Measurements from ENCODE around the gene MRRF. TPM values are rescaled to one million over a fixed set of nuclear protein-coding genes. Genes with fewer than 3 reads are reported as not detected.

MRRF gene
- total RNA-seq, 1 donor from 2014 or later = 27.4 TPM

Small RNAs within 50 kb of the gene (small RNA-seq; reads per million reads assigned to genes)
- not detected for gene AL162424.1 (ENCODE audit: low replicate concordance)

Other genes starting within 250 kb of the MRRF start
- gene TTLL11, start 171.6 kb upstream of the MRRF start, total RNA-seq = 6.7 TPM
- 27.1 TPM for gene NDUFA8, start 105.1 kb upstream of the MRRF start, total RNA-seq
- gene MORN5, start 105.0 kb upstream of the MRRF start, total RNA-seq = not detected
- gene LHX6, start 35.9 kb upstream of the MRRF start, total RNA-seq = 0.99 TPM
- 9.2 TPM for gene RBM18, start within 50 bp of the MRRF start, total RNA-seq
- 4.7 TPM for gene PTGS1, start 106.1 kb downstream of the MRRF start, total RNA-seq
- gene OR1J1, start 213.0 kb downstream of the MRRF start, total RNA-seq = not detected
- gene OR1J2, start 245.9 kb downstream of the MRRF start, total RNA-seq = not detected